LNCAP (cell line): ENCODE measurements around the gene ATP11B.

ENCODE experiments used
- TF ChIP-seq, protein P1 (sequence below): fragments of 450-650 bp; IDR thresholded peaks from 2 replicates; pipeline ENCODE4 v1.5.1; 2017; ENCODE audit warnings: mild to moderate bottlenecking

Gene ATP11B

DNA sequence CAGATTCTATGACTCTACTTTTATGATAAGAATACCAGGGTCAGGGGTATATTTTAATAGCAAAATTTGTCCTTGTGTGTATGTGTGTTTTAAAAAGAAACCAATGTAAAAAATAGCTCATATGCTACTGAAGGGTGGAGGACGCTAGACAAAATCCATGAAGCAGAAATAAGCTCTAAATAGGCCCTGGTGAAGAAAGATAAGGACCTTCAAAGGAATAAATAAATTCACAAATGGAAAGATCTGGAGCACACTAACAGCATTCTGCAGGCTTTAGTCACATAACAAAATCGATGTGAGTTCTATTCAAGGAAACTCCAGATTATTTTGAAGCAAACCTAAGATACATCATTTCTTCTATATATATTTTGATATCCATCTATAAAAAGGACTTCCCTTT is 27.2 kb upstream of the ATP11B start:
- TF ChIP-seq, protein P1, sequence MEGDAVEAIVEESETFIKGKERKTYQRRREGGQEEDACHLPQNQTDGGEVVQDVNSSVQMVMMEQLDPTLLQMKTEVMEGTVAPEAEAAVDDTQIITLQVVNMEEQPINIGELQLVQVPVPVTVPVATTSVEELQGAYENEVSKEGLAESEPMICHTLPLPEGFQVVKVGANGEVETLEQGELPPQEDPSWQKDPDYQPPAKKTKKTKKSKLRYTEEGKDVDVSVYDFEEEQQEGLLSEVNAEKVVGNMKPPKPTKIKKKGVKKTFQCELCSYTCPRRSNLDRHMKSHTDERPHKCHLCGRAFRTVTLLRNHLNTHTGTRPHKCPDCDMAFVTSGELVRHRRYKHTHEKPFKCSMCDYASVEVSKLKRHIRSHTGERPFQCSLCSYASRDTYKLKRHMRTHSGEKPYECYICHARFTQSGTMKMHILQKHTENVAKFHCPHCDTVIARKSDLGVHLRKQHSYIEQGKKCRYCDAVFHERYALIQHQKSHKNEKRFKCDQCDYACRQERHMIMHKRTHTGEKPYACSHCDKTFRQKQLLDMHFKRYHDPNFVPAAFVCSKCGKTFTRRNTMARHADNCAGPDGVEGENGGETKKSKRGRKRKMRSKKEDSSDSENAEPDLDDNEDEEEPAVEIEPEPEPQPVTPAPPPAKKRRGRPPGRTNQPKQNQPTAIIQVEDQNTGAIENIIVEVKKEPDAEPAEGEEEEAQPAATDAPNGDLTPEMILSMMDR, result no peak

DNA sequence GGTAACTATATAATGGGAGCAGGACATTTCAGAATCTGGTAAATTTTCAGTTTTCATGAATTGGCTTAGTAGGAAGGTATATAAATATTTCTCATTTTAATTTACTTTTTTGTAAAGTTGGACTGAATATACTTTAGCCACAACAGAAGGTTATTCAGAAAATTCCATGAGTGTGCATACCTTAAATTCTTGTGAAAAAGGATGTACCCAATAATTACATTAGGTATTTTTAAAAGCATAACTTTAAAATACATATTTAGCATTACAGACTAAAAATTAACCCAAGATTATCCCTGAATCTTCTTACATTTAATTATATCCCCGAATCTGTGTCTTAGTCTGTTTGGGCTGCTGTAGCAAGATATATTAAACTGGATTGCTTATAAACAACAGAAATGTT is 24.9 kb upstream of the ATP11B start:
- TF ChIP-seq, protein P1, result no peak

DNA sequence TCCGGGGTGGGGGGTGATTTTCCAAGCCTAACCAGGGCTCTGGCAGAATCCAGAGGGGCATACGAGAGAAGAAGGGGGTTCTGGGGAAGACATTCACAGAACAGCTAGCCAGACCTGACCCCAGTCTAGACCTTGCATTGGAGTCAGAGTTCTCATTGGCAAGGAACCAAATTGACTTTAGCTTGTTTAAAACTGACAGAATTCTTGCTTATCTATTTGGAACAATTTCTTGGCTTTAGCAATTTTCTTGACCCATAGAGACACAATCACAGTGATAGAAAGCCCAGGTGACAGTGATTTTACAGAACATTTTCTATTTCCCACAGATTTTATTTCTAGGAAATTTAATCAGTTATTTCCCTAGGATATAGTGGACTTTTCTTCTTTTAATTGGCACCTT is 23.6 kb upstream of the ATP11B start:
- TF ChIP-seq, protein P1, result no peak

DNA sequence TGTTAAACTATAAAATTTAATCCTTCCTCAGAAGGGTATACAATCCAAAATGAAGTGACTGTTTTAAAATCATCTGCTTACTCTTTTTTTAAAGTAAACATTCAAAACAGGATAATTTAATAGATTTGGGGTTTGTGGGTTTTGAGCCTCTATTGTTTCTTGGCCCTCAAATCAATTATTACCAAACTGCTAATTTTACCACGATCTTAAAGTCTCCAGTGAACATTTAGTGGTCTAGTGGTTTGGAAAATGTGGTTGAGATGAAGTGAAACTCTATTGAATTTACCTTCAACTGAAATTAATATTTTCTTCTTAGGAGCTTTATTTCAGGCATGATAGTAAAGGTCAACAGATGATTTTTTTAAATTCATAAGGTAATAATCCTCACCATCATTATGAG is 11.2 kb upstream of the ATP11B start:
- TF ChIP-seq, protein P1, result no peak

DNA sequence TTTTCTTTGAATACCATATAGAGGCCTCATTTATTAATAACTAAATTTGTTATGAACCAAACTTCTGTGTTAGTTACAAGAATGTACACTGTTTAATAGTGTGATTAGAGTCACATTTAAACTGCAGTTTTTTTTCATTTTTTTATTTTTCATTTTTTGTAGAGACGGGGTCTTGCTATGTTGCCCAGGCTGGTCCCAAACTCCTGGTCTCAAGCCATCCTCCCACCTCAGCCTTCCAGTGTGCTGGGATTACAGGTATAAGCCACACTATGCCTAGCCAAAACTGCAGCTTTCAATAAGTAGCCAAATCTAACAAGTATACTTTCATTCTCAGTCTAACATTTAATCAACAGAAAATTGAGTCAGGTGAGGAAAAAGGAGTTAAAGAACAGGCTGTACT is 10.2 kb upstream of the ATP11B start:
- TF ChIP-seq, protein P1, result no peak

DNA sequence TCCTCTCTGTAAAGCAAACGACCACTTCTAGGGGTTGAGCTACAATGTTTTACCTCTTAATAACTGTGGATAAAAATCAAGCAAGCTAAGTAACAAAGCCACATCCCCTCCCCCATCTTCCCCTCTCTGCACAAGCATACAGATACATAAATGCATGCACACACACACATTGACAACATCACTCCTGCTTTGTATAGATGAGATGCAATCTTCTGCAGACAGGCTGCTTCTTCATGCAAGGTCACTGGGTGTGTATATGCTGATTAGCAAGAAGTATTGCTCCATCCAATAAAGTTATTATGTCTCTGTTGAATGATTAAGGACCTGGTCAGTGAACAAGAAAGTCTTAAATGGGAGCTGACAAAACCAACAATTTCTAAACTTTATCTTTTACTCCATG is 8.8 kb upstream of the ATP11B start:
- TF ChIP-seq, protein P1, result no peak

DNA sequence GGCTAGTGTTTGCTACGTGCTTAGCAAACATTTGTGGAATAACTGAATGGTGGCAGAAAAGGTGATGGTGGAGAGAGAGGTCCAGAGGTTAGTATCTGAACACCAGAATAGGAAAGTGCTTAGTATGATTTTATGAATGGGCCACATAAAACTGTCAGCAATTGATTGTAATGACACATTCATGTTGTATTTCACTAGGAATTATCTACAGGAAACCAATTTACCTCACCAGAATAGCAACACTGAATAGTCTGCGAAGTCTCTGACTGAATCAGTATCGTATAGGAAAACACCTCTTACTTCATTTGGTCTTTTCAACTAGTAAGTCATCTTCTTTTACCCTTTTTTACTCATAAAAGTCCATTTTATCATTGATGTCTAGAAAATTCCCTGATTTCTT is 8.2 kb upstream of the ATP11B start:
- TF ChIP-seq, protein P1, result no peak

DNA sequence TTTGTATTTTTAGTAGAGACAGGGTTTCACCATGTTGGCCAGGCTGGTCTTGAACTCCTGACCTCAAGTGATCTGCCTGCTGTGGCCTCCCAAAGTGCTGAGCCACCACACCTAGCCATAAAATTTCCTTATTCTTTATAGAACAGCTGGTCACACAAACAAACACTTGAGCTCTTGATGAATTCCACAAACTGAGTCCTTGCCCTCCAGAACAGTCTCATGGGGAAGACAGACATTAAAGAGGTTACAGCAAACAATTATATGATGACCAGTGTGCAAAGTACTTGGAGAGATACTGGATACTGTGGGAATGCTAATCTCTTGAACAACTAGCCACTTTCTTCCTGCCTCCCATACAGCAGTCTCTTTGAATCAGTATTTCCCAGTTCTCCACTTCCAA is 7.5 kb upstream of the ATP11B start:
- TF ChIP-seq, protein P1, result no peak
